Hepatocyte (in vitro differentiated cells): ENCODE results near the gene NME7. TPM values are rescaled to one million over a fixed set of nuclear protein-coding genes. Genes with fewer than 3 reads are reported as not detected.
"Not testable (repeated sequence)": the region's sequence is repeated elsewhere in the genome, so short reads cannot be mapped to it uniquely, and the experiment has no call there.

Source experiments
- DNase-seq: peaks from one replicate; pipeline ENCODE4 v3.0.0-alpha.2; 2016; ENCODE audit warnings: low spot score
- H2AFZ ChIP-seq: fragments of 200-600 bp; sonication (generic); 2 replicates; pipeline ENCODE4 v1.6.0; 2016; ENCODE audit warnings: antibody characterized with exemption, mild to moderate bottlenecking
- H3K27ac ChIP-seq: fragments of 200-600 bp; sonication (generic); 2 replicates; pipeline ENCODE4 v1.5.1; 2016; ENCODE audit warnings: mild to moderate bottlenecking
- H3K27me3 ChIP-seq: fragments of 200-600 bp; sonication (generic); 2 replicates; pipeline ENCODE4 v1.6.1; 2016
- H3K36me3 ChIP-seq: fragments of 200-600 bp; sonication (generic); replicated peaks from 2 replicates; pipeline ENCODE4 v1.5.1; 2016; ENCODE audit warnings: low read depth; ENCODE audit not compliant: insufficient read depth
- H3K4me1 ChIP-seq: fragments of 200-600 bp; sonication (generic); 2 replicates; pipeline ENCODE4 v1.5.1; 2016; ENCODE audit warnings: mild to moderate bottlenecking, moderate library complexity; ENCODE audit not compliant: insufficient read depth
- H3K4me2 ChIP-seq: fragments of 200-600 bp; sonication (generic); 2 replicates; pipeline ENCODE4 v1.6.0; 2016
- H3K4me3 ChIP-seq: fragments of 200-600 bp; sonication (generic); 2 replicates; pipeline ENCODE4 v1.5.1; 2016; ENCODE audit warnings: mild to moderate bottlenecking
- H3K79me2 ChIP-seq: fragments of 200-600 bp; sonication (generic); 2 replicates; pipeline ENCODE4 v1.6.0; 2017; ENCODE audit warnings: mild to moderate bottlenecking
- H3K9me2 ChIP-seq: fragments of 200-600 bp; sonication (generic); replicated peaks from 2 replicates; pipeline ENCODE4 v1.6.0; 2017; ENCODE audit warnings: mild to moderate bottlenecking; ENCODE audit not compliant: insufficient read depth
- H3K9me3 ChIP-seq: fragments of 200-600 bp; sonication (generic); 2 replicates; pipeline ENCODE4 v1.5.1; 2016; ENCODE audit warnings: low read depth, mild to moderate bottlenecking
- H4K20me1 ChIP-seq: fragments of 200-600 bp; sonication (generic); 2 replicates; pipeline ENCODE4 v1.6.0; 2016; ENCODE audit warnings: mild to moderate bottlenecking; ENCODE audit not compliant: insufficient read depth, poor library complexity, severe bottlenecking
- EZH2 ChIP-seq: fragments of 200-600 bp; sonication (generic); IDR thresholded peaks from 2 replicates; pipeline ENCODE4 v1.6.1; 2016; ENCODE audit warnings: antibody characterized with exemption, mild to moderate bottlenecking, borderline replicate concordance
- EZH2phosphoT487 ChIP-seq: fragments of 200-600 bp; sonication (generic); IDR thresholded peaks from one replicate; pipeline ENCODE4 v1.6.1; 2018; ENCODE audit warnings: antibody characterized with exemption, mild to moderate bottlenecking, low read depth, moderate library complexity; ENCODE audit not compliant: unreplicated experiment, severe bottlenecking
- WGBS: methylation state at CpG from one replicate; pipeline ENCODE4 v1.1.6; 2016; ENCODE audit warnings: low lambda C conversion rate; ENCODE audit errors: missing lambda C conversion rate; 5-methylcytosine and 5-hydroxymethylcytosine counted together
- polyA plus RNA-seq: library from polyadenylated mRNA; unstranded; fragments of >200 nt; fragmentation: Nextera tagmentation; extraction: Ambion mirVana; gene quantifications from 2 replicates; pipeline ENCODE4 v1.2.1, GENCODE V29; 2016
- total RNA-seq: library from RNA; depleted of rRNA; stranded (reverse); fragments of >200 nt; gene quantifications from 2 replicates; pipeline ENCODE4 v1.2.3, GENCODE V29; 2014
- TF ChIP-seq, protein P1 (sequence below): fragments of 200-600 bp; sonication (generic); IDR thresholded peaks from 2 replicates; pipeline ENCODE4 v1.5.1; 2016; ENCODE audit warnings: antibody characterized with exemption, mild to moderate bottlenecking; ENCODE audit not compliant: poor library complexity

The NME7 gene
- total and polyA plus RNA-seq, 2 experiments from 2014 or later = 13.7 to 76.5 TPM

DNA sequence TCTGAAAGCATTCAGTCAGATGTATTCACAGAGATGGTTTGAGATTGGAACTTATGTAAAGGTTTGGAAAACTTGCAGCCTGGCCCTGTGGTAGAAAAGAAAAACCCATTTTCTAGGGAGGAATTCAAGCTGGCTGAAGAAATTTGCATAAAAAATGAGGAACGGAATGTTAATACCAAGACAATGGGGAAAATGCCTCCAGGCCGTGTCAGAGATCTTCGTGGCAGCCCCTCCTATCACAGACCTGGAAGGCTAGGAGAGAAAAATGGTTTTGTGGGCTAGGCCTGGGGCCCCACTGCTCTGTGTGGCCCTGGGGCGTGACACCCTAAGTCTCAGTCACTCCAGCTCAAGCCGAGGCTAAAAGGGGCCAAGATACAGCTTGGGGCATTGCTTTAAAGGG is 26.7 kb downstream of the NME7 start:
- H2AFZ ChIP-seq = no peak overlapping the region
- peaks cover 3% of the 10 kb centered on the region for H4K20me1 ChIP-seq
- no peak overlapping the region for H3K4me3 ChIP-seq
- no peaks in the 10 kb centered on the region for H3K9me2 ChIP-seq
- no peak overlapping the region for H3K27ac ChIP-seq
- peaks cover 3% of the 10 kb centered on the region for H3K79me2 ChIP-seq
- no peaks in the 10 kb centered on the region for H3K9me3 ChIP-seq
- H3K4me1 ChIP-seq = peaks cover 13% of the 10 kb centered on the region
- H3K27me3 ChIP-seq = no peaks in the 10 kb centered on the region
- no peak overlapping the region for H3K4me2 ChIP-seq
- no peaks in the 10 kb centered on the region for H3K36me3 ChIP-seq
- WGBS = 89% methylated on average over 5 of the region's 5 CpGs
- no peak for DNase-seq
- TF ChIP-seq EZH2 = no peak
- TF ChIP-seq, protein P1, sequence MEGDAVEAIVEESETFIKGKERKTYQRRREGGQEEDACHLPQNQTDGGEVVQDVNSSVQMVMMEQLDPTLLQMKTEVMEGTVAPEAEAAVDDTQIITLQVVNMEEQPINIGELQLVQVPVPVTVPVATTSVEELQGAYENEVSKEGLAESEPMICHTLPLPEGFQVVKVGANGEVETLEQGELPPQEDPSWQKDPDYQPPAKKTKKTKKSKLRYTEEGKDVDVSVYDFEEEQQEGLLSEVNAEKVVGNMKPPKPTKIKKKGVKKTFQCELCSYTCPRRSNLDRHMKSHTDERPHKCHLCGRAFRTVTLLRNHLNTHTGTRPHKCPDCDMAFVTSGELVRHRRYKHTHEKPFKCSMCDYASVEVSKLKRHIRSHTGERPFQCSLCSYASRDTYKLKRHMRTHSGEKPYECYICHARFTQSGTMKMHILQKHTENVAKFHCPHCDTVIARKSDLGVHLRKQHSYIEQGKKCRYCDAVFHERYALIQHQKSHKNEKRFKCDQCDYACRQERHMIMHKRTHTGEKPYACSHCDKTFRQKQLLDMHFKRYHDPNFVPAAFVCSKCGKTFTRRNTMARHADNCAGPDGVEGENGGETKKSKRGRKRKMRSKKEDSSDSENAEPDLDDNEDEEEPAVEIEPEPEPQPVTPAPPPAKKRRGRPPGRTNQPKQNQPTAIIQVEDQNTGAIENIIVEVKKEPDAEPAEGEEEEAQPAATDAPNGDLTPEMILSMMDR = no peak
- no peak for TF ChIP-seq EZH2phosphoT487

DNA sequence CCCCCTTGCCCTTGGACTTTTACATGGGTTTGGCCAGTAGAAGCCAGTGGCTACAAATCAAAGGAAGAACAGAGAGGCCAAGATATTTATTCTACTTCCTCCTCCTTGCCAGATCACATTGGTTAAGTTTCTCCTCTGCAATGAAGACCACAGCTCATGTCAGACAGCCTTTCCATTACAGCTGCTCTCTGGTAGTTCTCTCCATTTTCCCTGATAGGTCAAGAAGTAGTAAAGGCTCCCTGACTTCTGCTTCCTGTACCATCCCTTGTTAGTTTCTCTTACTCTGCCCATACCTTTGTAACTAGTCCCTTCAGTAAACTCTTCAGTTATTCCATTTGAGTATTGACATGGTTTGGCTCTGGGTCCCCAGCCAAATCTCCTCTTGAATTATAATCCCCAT is 27.8 kb downstream of the NME7 start:
- no peaks in the 10 kb centered on the region for H3K9me2 ChIP-seq
- peaks cover 11% of the 10 kb centered on the region for H3K4me1 ChIP-seq
- DNase-seq = no peak
- TF ChIP-seq, protein P1 = no peak
- no peak for TF ChIP-seq EZH2
- no peak overlapping the region for H2AFZ ChIP-seq
- no peak overlapping the region for H3K4me2 ChIP-seq
- H3K27me3 ChIP-seq = no peaks in the 10 kb centered on the region
- no peaks in the 10 kb centered on the region for H3K9me3 ChIP-seq
- no peak overlapping the region for H3K27ac ChIP-seq
- H3K4me3 ChIP-seq = no peak overlapping the region
- peaks cover 3% of the 10 kb centered on the region for H4K20me1 ChIP-seq
- no peaks in the 10 kb centered on the region for H3K36me3 ChIP-seq
- peaks cover 3% of the 10 kb centered on the region for H3K79me2 ChIP-seq

DNA sequence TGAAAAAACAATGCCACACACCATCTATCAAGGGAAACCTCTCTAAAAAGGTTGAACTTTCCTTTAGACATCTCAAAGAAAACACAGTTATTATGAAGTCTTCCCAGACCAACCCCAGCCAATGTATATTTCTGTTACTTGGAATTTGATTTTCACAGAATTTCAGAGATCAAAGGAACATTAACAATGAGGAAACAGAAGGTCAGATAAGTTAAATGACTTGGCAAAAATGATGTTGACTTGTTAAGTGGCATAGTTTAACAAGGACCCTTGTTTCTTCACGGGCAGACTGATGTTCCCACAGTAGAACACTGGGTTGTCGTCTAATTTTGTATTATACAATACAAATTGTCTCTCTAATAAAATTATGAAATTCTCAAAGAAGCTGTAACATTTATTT is 29.0 kb downstream of the NME7 start:
- TF ChIP-seq EZH2phosphoT487 (no peak), EZH2 (no peak)
- TF ChIP-seq, protein P1 = no peak
- DNase-seq = no peak
- WGBS = 83% methylated on average over 2 of the region's 2 CpGs

DNA sequence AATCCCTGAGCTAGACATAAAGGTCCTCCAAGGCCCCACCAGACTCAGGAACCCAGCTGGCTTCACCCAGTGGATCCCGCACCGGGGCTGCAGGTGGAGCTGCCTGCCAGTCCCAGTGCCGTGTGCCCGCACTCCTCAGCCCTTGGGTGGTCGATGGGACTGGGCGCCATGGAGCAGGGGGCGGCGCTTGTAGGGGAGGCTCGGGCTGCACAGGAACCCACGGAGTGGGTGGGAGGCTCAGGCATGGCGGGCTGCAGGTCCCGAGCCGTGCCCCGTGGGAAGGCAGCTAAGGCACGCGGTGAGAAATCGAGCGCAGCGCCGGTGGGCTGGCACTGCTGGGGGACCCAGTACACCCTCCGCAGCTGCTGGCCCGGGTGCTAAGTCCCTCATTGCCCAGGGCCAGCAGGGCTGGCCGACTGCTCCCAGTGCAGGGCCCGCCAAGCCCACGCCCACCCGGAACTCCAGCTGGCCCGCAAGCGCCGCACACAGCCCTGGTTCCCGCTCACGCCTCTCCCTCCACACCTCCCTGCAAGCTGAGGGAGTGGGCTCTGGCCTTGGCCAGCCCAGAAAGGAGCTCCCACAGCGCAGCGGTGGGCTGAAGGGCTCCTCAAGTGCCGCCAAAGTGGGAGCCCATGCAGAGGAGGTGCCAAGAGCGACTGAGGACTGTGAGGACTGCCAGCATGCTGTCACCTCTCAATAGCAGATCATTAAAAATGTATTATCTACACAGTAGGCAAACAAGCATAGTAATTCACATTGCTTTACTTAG is 30.5 kb downstream of the NME7 start:
- H3K27ac ChIP-seq, H3K9me2 ChIP-seq, H3K4me2 ChIP-seq, H3K4me3 ChIP-seq, DNase-seq, H4K20me1 ChIP-seq, H3K79me2 ChIP-seq, H3K27me3 ChIP-seq, H3K4me1 ChIP-seq, H2AFZ ChIP-seq, H3K9me3 ChIP-seq, H3K36me3 ChIP-seq: not testable (repeated sequence)
- WGBS = 96% methylated on average over 16 of the region's 35 CpGs

More for the DNA sequence above, 29.0 kb downstream of the NME7 start:
- Histone ChIP-seq H3K79me2 (peaks cover 3% of the 10 kb centered on the region), H3K9me2 (no peaks in the 10 kb centered on the region), H4K20me1 (peaks cover 3% of the 10 kb centered on the region), H3K4me2 (no peak overlapping the region), H3K4me3 (no peak overlapping the region), H3K4me1 (peaks cover 8% of the 10 kb centered on the region), H3K27ac (no peak overlapping the region), H2AFZ (no peak overlapping the region), H3K27me3 (no peaks in the 10 kb centered on the region), H3K9me3 (no peaks in the 10 kb centered on the region), H3K36me3 (no peaks in the 10 kb centered on the region)

DNA sequence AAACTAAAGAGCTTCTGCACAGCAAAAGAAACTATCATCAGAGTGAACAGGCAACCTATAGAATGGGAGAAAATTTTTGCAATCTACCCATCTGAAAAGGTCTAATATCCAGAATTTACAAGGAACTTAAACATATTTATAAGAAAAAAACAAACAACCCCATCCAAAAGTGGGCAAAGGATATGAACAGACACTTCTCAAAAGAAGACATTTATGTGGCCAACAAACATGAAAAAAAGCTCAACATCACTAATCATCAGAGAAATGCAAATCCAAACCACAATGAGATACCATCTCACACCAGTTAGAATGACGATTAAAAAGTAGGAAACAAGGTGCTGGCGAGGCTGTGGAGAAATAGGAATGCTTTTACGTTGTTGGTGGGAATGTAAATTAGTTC is 32.9 kb downstream of the NME7 start:
- H3K9me3 ChIP-seq = not testable (repeated sequence)

More for the DNA sequence above, 32.9 kb downstream of the NME7 start:
- not testable (repeated sequence) for H3K27me3 ChIP-seq, H3K36me3 ChIP-seq, H3K4me2 ChIP-seq, H2AFZ ChIP-seq, H4K20me1 ChIP-seq, H3K4me3 ChIP-seq, H3K27ac ChIP-seq, H3K4me1 ChIP-seq, DNase-seq, H3K9me2 ChIP-seq
- 98% methylated on average over 3 of the region's 3 CpGs for WGBS
- peaks cover 26% of the 10 kb centered on the region for H3K79me2 ChIP-seq
